Liver (tissue), 3 donors: ENCODE data around the gene CHRDL2.

ENCODE experiments used
- EGR1 ChIP-seq, 2 donors: IDR thresholded peaks; 2 replicates each; pipeline ENCODE4 v1.6.1; 2016 to 2018; ENCODE audit warnings: antibody characterized with exemption in 2 of 2, low read depth in 2 of 2
- GABPA ChIP-seq, 2 donors: IDR thresholded peaks in 1 of 2; conservative IDR thresholded peaks in 1 of 2; 2 replicates each; pipeline ENCODE4 v1.6.1; 2016; ENCODE audit warnings: antibody characterized with exemption in 2 of 2, mild to moderate bottlenecking in 1 of 2, moderate library complexity in 1 of 2
- JUND ChIP-seq, 2 donors: IDR thresholded peaks; 2 replicates each; pipeline ENCODE4 v1.6.1; 2016; ENCODE audit warnings: antibody characterized with exemption in 2 of 2
- NR2F2 ChIP-seq: IDR thresholded peaks from 2 replicates; pipeline ENCODE4 v1.6.1; 2016; ENCODE audit warnings: antibody characterized with exemption
- RAD21 ChIP-seq, 2 donors: IDR thresholded peaks; 2 replicates each; pipeline ENCODE4 v1.6.1; 2016; ENCODE audit warnings: antibody characterized with exemption in 2 of 2, mild to moderate bottlenecking in 2 of 2
- RXRA ChIP-seq, 2 donors: IDR thresholded peaks; 2 replicates each; pipeline ENCODE4 v1.6.1; 2017 to 2018; ENCODE audit warnings: antibody characterized with exemption in 2 of 2, mild to moderate bottlenecking in 1 of 2
- SP1 ChIP-seq: IDR thresholded peaks from 2 replicates; pipeline ENCODE4 v1.6.1; 2018; ENCODE audit warnings: antibody characterized with exemption, mild to moderate bottlenecking
- TAF1 ChIP-seq: conservative IDR thresholded peaks from 2 replicates; pipeline ENCODE4 v1.6.1; 2016; ENCODE audit warnings: antibody characterized with exemption, mild to moderate bottlenecking
- YY1 ChIP-seq: IDR thresholded peaks from 2 replicates; pipeline ENCODE4 v1.6.1; 2016; ENCODE audit warnings: antibody characterized with exemption, mild to moderate bottlenecking
- TF ChIP-seq, protein P1 (sequence below): IDR thresholded peaks from 2 replicates; pipeline ENCODE4 v1.6.1; 2016; ENCODE audit warnings: antibody characterized with exemption, mild to moderate bottlenecking
- TF ChIP-seq, protein P2 (sequence below): fragments of 150-350 bp; IDR thresholded peaks from 2 replicates; pipeline ENCODE4 v1.5.1; 2017; ENCODE audit warnings: improper control_type of control experiment, low read depth, low read length; ENCODE audit not compliant: missing input control
- TF ChIP-seq, protein P3 (sequence below): IDR thresholded peaks from 2 replicates; pipeline ENCODE4 v1.6.1; 2016; ENCODE audit warnings: antibody characterized with exemption
- TF ChIP-seq, protein P4 (sequence below): IDR thresholded peaks from 2 replicates; pipeline ENCODE4 v1.6.1; 2016; ENCODE audit warnings: antibody characterized with exemption
- TF ChIP-seq, protein P5 (sequence below): IDR thresholded peaks from 2 replicates; pipeline ENCODE4 v1.6.1; 2016; ENCODE audit warnings: antibody characterized with exemption
- donor health status: healthy.
- donor health status: healthy.

DNA sequence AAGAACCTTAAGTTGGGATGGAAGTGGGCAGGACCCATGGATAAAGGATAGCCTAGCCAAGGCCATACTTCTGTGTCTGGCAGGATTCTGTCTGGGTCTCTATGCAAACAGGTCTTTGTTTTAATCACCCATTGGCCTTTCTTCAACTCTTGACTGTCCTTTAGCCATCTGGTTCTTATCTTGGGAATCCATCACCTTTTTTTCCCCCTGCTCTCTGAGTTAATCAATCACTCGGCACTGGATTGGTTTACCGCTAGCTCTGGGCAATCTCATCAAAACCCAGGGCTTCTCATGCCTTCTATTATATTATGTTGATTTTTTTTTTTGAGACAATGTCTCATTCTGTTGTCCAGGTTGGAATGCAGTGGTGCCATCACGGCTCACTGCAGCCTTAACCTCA lies 15.6 kb upstream of the CHRDL2 start:
- TF ChIP-seq TAF1 (no peak), RAD21 (IDR thresholded peaks at IDR 0.05) (no peak), GABPA (IDR thresholded peaks at IDR 0.05 in 1 of 2, conservative IDR thresholded peaks at IDR 0.05 in 1 of 2) (no peak), YY1 (no peak), EGR1 (IDR thresholded peaks at IDR 0.05; ENCODE audit: low read depth in 2 of 2) (no peak), SP1 (no peak), JUND (IDR thresholded peaks at IDR 0.05) (no peak), RXRA (IDR thresholded peaks at IDR 0.05) (no peak), NR2F2 (no peak)
- TF ChIP-seq, protein P1, sequence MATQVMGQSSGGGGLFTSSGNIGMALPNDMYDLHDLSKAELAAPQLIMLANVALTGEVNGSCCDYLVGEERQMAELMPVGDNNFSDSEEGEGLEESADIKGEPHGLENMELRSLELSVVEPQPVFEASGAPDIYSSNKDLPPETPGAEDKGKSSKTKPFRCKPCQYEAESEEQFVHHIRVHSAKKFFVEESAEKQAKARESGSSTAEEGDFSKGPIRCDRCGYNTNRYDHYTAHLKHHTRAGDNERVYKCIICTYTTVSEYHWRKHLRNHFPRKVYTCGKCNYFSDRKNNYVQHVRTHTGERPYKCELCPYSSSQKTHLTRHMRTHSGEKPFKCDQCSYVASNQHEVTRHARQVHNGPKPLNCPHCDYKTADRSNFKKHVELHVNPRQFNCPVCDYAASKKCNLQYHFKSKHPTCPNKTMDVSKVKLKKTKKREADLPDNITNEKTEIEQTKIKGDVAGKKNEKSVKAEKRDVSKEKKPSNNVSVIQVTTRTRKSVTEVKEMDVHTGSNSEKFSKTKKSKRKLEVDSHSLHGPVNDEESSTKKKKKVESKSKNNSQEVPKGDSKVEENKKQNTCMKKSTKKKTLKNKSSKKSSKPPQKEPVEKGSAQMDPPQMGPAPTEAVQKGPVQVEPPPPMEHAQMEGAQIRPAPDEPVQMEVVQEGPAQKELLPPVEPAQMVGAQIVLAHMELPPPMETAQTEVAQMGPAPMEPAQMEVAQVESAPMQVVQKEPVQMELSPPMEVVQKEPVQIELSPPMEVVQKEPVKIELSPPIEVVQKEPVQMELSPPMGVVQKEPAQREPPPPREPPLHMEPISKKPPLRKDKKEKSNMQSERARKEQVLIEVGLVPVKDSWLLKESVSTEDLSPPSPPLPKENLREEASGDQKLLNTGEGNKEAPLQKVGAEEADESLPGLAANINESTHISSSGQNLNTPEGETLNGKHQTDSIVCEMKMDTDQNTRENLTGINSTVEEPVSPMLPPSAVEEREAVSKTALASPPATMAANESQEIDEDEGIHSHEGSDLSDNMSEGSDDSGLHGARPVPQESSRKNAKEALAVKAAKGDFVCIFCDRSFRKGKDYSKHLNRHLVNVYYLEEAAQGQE = no peak
- TF ChIP-seq, protein P2, sequence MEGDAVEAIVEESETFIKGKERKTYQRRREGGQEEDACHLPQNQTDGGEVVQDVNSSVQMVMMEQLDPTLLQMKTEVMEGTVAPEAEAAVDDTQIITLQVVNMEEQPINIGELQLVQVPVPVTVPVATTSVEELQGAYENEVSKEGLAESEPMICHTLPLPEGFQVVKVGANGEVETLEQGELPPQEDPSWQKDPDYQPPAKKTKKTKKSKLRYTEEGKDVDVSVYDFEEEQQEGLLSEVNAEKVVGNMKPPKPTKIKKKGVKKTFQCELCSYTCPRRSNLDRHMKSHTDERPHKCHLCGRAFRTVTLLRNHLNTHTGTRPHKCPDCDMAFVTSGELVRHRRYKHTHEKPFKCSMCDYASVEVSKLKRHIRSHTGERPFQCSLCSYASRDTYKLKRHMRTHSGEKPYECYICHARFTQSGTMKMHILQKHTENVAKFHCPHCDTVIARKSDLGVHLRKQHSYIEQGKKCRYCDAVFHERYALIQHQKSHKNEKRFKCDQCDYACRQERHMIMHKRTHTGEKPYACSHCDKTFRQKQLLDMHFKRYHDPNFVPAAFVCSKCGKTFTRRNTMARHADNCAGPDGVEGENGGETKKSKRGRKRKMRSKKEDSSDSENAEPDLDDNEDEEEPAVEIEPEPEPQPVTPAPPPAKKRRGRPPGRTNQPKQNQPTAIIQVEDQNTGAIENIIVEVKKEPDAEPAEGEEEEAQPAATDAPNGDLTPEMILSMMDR = no peak
- TF ChIP-seq, protein P3, sequence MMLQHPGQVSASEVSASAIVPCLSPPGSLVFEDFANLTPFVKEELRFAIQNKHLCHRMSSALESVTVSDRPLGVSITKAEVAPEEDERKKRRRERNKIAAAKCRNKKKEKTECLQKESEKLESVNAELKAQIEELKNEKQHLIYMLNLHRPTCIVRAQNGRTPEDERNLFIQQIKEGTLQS = no peak
- TF ChIP-seq, protein P4, sequence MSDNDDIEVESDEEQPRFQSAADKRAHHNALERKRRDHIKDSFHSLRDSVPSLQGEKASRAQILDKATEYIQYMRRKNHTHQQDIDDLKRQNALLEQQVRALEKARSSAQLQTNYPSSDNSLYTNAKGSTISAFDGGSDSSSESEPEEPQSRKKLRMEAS = no peak
- TF ChIP-seq, protein P5, sequence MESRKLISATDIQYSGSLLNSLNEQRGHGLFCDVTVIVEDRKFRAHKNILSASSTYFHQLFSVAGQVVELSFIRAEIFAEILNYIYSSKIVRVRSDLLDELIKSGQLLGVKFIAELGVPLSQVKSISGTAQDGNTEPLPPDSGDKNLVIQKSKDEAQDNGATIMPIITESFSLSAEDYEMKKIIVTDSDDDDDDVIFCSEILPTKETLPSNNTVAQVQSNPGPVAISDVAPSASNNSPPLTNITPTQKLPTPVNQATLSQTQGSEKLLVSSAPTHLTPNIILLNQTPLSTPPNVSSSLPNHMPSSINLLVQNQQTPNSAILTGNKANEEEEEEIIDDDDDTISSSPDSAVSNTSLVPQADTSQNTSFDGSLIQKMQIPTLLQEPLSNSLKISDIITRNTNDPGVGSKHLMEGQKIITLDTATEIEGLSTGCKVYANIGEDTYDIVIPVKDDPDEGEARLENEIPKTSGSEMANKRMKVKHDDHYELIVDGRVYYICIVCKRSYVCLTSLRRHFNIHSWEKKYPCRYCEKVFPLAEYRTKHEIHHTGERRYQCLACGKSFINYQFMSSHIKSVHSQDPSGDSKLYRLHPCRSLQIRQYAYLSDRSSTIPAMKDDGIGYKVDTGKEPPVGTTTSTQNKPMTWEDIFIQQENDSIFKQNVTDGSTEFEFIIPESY = no peak
